ENCODE data around the gene OBP2B. TPM values are rescaled to one million over a fixed set of nuclear protein-coding genes. Genes with fewer than 3 reads are reported as not detected.

OBP2B gene
- total and polyA plus RNA-seq, 2 experiments from 2014 or later = not detected

- Histone ChIP-seq H3K4me2 (ENCODE audit: unreplicated experiment) (no peak overlapping the region), H3K36me3 (ENCODE audit: low read depth) (no peaks in the 10 kb centered on the region), H3K4me3 (no peak overlapping the region), H3K9ac (no peak overlapping the region), H3K27me3 (replicated peaks; ENCODE audit: insufficient read depth) (peaks cover 37% of the 10 kb centered on the region), H3K4me1 (ENCODE audit: insufficient read depth) (no peaks in the 10 kb centered on the region), H3K9me2 (ENCODE audit: insufficient read depth) (no peaks in the 10 kb centered on the region), H3K9me3 (ENCODE audit: low read depth) (no peaks in the 10 kb centered on the region), H3F3A (ENCODE audit: insufficient read depth) (no peaks in the 10 kb centered on the region), H4K20me1 (ENCODE audit: insufficient read depth) (no peaks in the 10 kb centered on the region), H3K27ac (no peak overlapping the region), H3K79me2 (ENCODE audit: insufficient read depth) (no peaks in the 10 kb centered on the region), H2AFZ (no peak overlapping the region)
- WGBS, 2 experiments (ENCODE audit: low coverage in 1 of 2, low lambda C conversion rate in 2 of 2, missing lambda C conversion rate in 2 of 2) = 50 to 51% methylated on average over 11 of the region's 11 CpGs
- DNase-seq = no peak
- TF ChIP-seq EZH2phosphoT487 (IDR thresholded peaks at IDR 0.05; ENCODE audit: insufficient read depth, low read depth) (no peak), EZH2 (IDR thresholded peaks at IDR 0.05; ENCODE audit: insufficient read depth, poor library complexity, severe bottlenecking) (no peak)
- in situ Hi-C loops (cut with MboI) = no loop called here
These were observed 6.9 kb downstream of the OBP2B start for GRCh38 chr9:133202145-133202513.

- H2AFZ ChIP-seq = no peak overlapping the region
- no peak overlapping the region for H3K27ac ChIP-seq
- H3F3A ChIP-seq (ENCODE audit: insufficient read depth) = no peaks in the 10 kb centered on the region
- no peaks in the 10 kb centered on the region for H3K36me3 ChIP-seq (ENCODE audit: low read depth)
- in situ Hi-C loops (cut with MboI) = no loop called here
- H3K27me3 ChIP-seq (replicated peaks; ENCODE audit: insufficient read depth) = peaks cover 37% of the 10 kb centered on the region
- no peak overlapping the region for H3K4me2 ChIP-seq (ENCODE audit: unreplicated experiment)
- no peaks in the 10 kb centered on the region for H3K9me2 ChIP-seq (ENCODE audit: insufficient read depth)
- DNase-seq = no peak
- no peaks in the 10 kb centered on the region for H3K4me1 ChIP-seq (ENCODE audit: insufficient read depth)
- H3K4me3 ChIP-seq = no peak overlapping the region
- H3K79me2 ChIP-seq (ENCODE audit: insufficient read depth) = no peaks in the 10 kb centered on the region
- H3K9ac ChIP-seq = no peak overlapping the region
- no peaks in the 10 kb centered on the region for H3K9me3 ChIP-seq (ENCODE audit: low read depth)
- WGBS, 2 experiments (ENCODE audit: low coverage in 1 of 2, low lambda C conversion rate in 2 of 2, missing lambda C conversion rate in 2 of 2) = 47 to 52% methylated on average over 13 of the region's 13 CpGs
- no peaks in the 10 kb centered on the region for H4K20me1 ChIP-seq (ENCODE audit: insufficient read depth)
- TF ChIP-seq EZH2 (IDR thresholded peaks at IDR 0.05; ENCODE audit: insufficient read depth, poor library complexity, severe bottlenecking) (no peak), EZH2phosphoT487 (IDR thresholded peaks at IDR 0.05; ENCODE audit: insufficient read depth, low read depth) (no peak)
These were observed 7.5 kb downstream of the OBP2B start for GRCh38 chr9:133201424-133202144.

DNA sequence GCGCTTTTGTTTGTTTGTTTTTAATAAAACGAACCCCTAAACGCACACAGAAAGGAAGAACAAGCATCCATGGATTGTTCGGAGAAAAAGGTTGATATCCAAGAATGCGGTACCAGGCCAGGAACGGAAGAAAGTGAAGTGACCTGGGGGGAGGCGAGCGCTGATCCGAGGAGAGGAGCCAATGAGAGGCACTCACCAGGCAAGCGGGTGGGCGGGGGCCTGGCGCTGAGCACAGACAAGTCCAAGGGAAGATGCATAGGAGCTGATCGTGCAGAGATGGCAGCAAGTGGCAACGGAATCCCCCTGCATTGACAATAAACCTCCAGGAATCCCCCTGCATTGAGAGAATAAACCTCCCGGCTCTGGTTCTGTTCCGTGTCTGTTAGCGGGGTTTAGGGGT is 8.4 kb downstream of the OBP2B start:
- H4K20me1 ChIP-seq (ENCODE audit: insufficient read depth) = no peaks in the 10 kb centered on the region
- no peak for TF ChIP-seq EZH2 (IDR thresholded peaks at IDR 0.05; ENCODE audit: insufficient read depth, poor library complexity, severe bottlenecking)
- no peak for TF ChIP-seq EZH2phosphoT487 (IDR thresholded peaks at IDR 0.05; ENCODE audit: insufficient read depth, low read depth)
- in situ Hi-C loops (cut with MboI) = no loop called here
- 75 to 76% methylated on average over 17 of the region's 17 CpGs for WGBS, 2 experiments (ENCODE audit: low coverage in 1 of 2, low lambda C conversion rate in 2 of 2, missing lambda C conversion rate in 2 of 2)
- H3K9me3 ChIP-seq (ENCODE audit: low read depth) = no peaks in the 10 kb centered on the region
- DNase-seq = no peak
- H3F3A ChIP-seq (ENCODE audit: insufficient read depth) = no peaks in the 10 kb centered on the region
- no peak overlapping the region for H3K4me3 ChIP-seq
- H3K4me1 ChIP-seq (ENCODE audit: insufficient read depth) = no peaks in the 10 kb centered on the region
- no peaks in the 10 kb centered on the region for H3K36me3 ChIP-seq (ENCODE audit: low read depth)
- no peak overlapping the region for H3K27ac ChIP-seq
- H3K79me2 ChIP-seq (ENCODE audit: insufficient read depth) = no peaks in the 10 kb centered on the region
- H3K9me2 ChIP-seq (ENCODE audit: insufficient read depth) = no peaks in the 10 kb centered on the region
- peaks cover 42% of the 10 kb centered on the region for H3K27me3 ChIP-seq (replicated peaks; ENCODE audit: insufficient read depth)
- no peak overlapping the region for H3K9ac ChIP-seq
- no peak overlapping the region for H3K4me2 ChIP-seq (ENCODE audit: unreplicated experiment)
- H2AFZ ChIP-seq = no peak overlapping the region

DNA sequence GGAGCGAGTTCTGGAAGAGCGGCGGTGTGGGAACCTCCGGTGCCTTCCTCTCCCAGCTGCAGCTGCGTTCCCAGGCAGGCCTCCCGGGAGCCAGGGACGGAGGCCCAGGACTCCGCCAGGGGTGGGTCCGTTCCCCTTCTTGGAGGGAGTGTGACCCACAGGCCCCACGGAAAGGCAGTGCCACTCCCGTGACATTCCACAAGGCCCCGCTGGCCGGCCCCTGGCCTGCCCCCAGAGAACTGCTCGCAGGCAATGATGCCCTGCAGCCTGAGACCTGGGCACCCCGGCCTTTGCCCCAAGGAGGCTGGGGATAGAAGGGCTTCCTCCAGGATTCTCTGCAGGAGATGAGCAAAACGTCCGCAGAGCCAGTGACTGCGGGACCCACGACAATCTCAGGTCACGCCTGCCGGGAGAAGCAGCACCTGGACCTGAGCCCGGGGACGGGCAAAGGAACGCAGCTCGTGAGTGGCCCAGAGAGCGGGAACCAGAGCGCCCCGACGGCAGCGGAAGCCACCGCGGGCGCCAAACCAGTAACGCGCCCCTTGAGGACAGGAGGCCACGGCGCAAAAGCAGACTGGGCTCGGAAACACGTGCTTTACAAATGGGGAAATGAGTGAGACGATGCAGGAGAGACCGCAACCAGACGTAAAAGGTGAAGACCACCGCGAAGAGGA is 9.3 kb downstream of the OBP2B start:
- TF ChIP-seq EZH2 (IDR thresholded peaks at IDR 0.05; ENCODE audit: insufficient read depth, poor library complexity, severe bottlenecking) (no peak), EZH2phosphoT487 (IDR thresholded peaks at IDR 0.05; ENCODE audit: insufficient read depth, low read depth) (no peak)
- Histone ChIP-seq H3K27me3 (replicated peaks; ENCODE audit: insufficient read depth) (peaks cover 42% of the 10 kb centered on the region), H3K36me3 (ENCODE audit: low read depth) (no peaks in the 10 kb centered on the region), H3K27ac (no peak overlapping the region), H3F3A (ENCODE audit: insufficient read depth) (no peaks in the 10 kb centered on the region), H2AFZ (no peak overlapping the region), H3K4me2 (ENCODE audit: unreplicated experiment) (no peak overlapping the region), H4K20me1 (ENCODE audit: insufficient read depth) (no peaks in the 10 kb centered on the region), H3K9me3 (ENCODE audit: low read depth) (no peaks in the 10 kb centered on the region), H3K4me3 (no peak overlapping the region), H3K9ac (no peak overlapping the region), H3K4me1 (ENCODE audit: insufficient read depth) (no peaks in the 10 kb centered on the region), H3K9me2 (ENCODE audit: insufficient read depth) (no peaks in the 10 kb centered on the region), H3K79me2 (ENCODE audit: insufficient read depth) (no peaks in the 10 kb centered on the region)
- no peak for DNase-seq
- WGBS, 2 experiments (ENCODE audit: low coverage in 1 of 2, low lambda C conversion rate in 2 of 2, missing lambda C conversion rate in 2 of 2) = 30% methylated on average over 39 to 44 of the region's 44 CpGs
- in situ Hi-C loops (cut with MboI) = no loop called here

Data from GM23248 (cell line).